ENCODE data around the gene WDR20. TPM values are rescaled to one million over a fixed set of nuclear protein-coding genes. Genes with fewer than 3 reads are reported as not detected.

WDR20 gene
- total RNA-seq, 1 experiment from 2014 or later: 25.6 TPM

GRCh38 chr14:102215576-102216250, 76.0 kb downstream of the WDR20 start:
- peaks cover 27% of the 10 kb centered on the region for H3K4me1 Mint-ChIP-seq
- H3K9me3 Mint-ChIP-seq: no peaks in the 10 kb centered on the region
- H3K4me3 Mint-ChIP-seq: no peak overlapping the region
- CTCF ChIA-PET: interaction anchor here (0.6 to 1.5 kb wide), 3 partner anchors 9 to 101 kb away, joined by 3 to 4 read pairs (median 3); no protein-coding TSS in a partner anchor
- no peak for TF ChIP-seq CTCF (IDR thresholded peaks at IDR 0.05)
- H3K27ac Mint-ChIP-seq: peak overlapping the region; percentile 92
- no peaks in the 10 kb centered on the region for H3K27me3 Mint-ChIP-seq (ENCODE audit: low read depth)
- POLR2A ChIA-PET: no interaction called here
- no peak; the same call in 1 of the 2 replicates for ATAC-seq
- no peak for DNase-seq (ENCODE audit: low spot score)
- H3K36me3 Mint-ChIP-seq: no peaks in the 10 kb centered on the region

- TF ChIP-seq CREM (CRISPR knock-in tag; IDR thresholded peaks at IDR 0.05): no peak
- TF ChIP-seq ZNF532 (CRISPR knock-in tag; IDR thresholded peaks at IDR 0.05; ENCODE audit: borderline replicate concordance): no peak
- no peak for TF ChIP-seq PREB (CRISPR knock-in tag; IDR thresholded peaks at IDR 0.05; ENCODE audit: borderline replicate concordance)
- no peak for TF ChIP-seq KAT7 (CRISPR knock-in tag; IDR thresholded peaks at IDR 0.05; ENCODE audit: borderline replicate concordance)
- no peak for TF ChIP-seq E2F1 (CRISPR knock-in tag; IDR thresholded peaks at IDR 0.05)
- TF ChIP-seq NFYB (CRISPR knock-in tag; conservative IDR thresholded peaks at IDR 0.05; ENCODE audit: low read depth): no peak
- no peak for TF ChIP-seq ZBTB21 (CRISPR knock-in tag; IDR thresholded peaks at IDR 0.05; ENCODE audit: borderline replicate concordance)
- TF ChIP-seq MLX (CRISPR knock-in tag; IDR thresholded peaks at IDR 0.05): no peak
- no peak for TF ChIP-seq CTCF (IDR thresholded peaks at IDR 0.05)
- TF ChIP-seq JAZF1 (CRISPR knock-in tag; IDR thresholded peaks at IDR 0.05): no peak
- TF ChIP-seq MAX (CRISPR knock-in tag; IDR thresholded peaks at IDR 0.05): no peak
- TF ChIP-seq JUN (CRISPR knock-in tag; IDR thresholded peaks at IDR 0.05): no peak
- TF ChIP-seq ZNF416 (CRISPR knock-in tag; IDR thresholded peaks at IDR 0.05): no peak
- no peak for TF ChIP-seq ZNF425 (CRISPR knock-in tag; conservative IDR thresholded peaks at IDR 0.05)
- ChIA-PET POLR2A (no interaction called here), CTCF (interaction anchor here (0.6 kb wide), 1 partner anchor 133 kb away, joined by 5 read pairs; no protein-coding TSS in a partner anchor)
- Mint-ChIP-seq H3K9me3 (no peaks in the 10 kb centered on the region), H3K36me3 (no peaks in the 10 kb centered on the region), H3K27ac (peak overlapping the region; percentile 55), H3K27me3 (ENCODE audit: low read depth) (no peaks in the 10 kb centered on the region), H3K4me3 (no peak overlapping the region), H3K4me1 (peaks cover 38% of the 10 kb centered on the region)
- ATAC-seq (no peak), DNase-seq (ENCODE audit: low spot score) (no peak)
These were observed 77.7 kb downstream of the WDR20 start for GRCh38 chr14:102217399-102217798.

Measured in WTC11 (cell line).